Activated CD8-positive, alpha-beta memory T cell treated with anti-CD3 and anti-CD28 coated beads for 48 hours (primary cell): ENCODE results near the gene TIMM44.
A peak's percentile ranks its signal among the peaks of the same experiment; 100 is the strongest.

Experiments used
- DNase-seq, 3 experiments: peaks; one replicate each; pipeline ENCODE4 v3.0.0-alpha.2; 2020; ENCODE audit warnings: low read depth in 2 of 3, low spot score in 2 of 3

Gene TIMM44

DNA sequence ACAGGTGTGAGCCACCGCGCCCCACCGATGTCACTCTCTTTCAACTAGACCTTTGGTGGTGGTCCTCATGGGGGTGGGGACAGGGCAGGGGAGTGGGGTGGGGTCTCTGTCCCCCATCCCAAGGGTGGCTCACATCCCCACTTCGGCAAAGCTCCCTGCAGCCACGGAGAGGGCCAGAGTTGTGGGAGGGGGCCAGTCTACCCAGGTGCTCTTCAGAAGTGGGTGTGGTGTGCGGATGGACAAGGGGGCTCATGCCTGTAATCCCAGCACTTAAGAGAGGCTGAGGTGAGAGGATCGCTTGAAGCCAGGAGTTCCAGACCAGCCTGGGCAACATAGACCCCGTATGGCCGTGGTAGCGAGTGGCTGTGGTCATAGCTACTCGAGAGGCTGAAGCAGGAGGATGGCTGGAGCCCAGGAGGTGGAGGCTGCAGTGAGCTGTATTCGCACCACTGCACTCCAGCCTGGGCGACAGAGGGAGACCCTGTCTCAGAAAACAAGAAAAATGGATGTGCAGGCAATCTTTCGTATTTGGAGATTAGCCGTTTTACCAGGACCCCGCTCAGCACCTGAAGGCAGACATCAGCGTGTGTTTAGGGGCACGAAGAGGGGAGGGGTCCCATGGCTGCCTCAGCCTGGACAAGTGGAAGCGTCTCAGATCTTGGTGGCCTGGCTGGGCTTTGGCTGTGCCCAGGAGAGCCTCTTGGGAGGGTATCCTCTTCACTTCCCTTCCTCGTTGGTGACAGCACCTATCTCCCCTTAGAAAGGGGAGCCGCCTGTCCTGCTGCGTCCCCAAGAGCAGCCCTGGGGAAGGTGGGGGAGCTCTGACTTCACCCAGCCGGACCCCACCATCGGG is 28.0 kb downstream of the TIMM44 start:
- no peak for DNase-seq

DNA sequence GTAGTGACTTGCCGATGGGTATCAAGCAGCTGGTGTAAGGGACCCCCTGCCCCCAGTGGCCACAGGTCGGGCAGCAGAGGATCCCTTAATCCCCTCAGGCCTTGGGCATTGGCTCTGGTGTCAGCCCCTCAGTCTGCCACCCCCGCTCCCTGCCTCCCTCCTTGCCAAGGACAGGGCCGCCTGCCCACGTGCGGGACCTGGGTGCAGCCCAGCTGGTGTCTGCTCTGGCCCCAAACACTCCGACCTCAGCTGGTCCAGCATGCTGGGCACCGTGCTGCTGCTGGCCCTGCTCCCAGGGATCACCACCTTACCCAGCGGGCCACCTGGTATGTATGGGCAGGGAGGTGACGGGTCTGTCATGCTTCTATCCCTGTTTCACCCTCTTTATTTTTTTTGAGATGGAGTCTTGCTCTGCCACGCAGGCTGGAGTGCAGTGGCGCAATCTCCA is 28.8 kb downstream of the TIMM44 start, which contains the start of gene TGFBR3L:
Gene TGFBR3L (plus strand): TSS at position 233 of the 448 bp plus-strand sequence.
- DNase-seq, result no peak

DNA sequence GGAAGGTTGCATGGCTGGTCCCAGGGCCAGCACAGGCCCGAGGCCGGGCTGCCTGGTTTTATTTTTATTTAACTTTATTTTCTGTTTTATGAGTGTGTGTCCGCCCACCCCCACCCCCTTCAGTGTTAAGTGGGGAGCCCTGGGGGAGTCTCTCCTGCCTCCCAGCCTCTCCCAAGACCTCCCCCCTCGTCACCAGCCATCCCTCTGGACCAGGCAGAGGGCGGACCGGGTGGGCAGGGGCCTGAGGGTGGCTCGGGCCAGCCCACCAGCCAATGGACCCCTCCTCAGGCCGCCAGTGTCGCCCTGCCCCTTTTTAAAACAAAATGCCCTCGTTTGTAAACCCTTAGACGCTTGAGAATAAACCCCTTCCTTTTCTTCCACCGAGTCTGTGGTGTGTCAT is 29.4 kb downstream of the TIMM44 start:
- DNase-seq, result no peak

DNA sequence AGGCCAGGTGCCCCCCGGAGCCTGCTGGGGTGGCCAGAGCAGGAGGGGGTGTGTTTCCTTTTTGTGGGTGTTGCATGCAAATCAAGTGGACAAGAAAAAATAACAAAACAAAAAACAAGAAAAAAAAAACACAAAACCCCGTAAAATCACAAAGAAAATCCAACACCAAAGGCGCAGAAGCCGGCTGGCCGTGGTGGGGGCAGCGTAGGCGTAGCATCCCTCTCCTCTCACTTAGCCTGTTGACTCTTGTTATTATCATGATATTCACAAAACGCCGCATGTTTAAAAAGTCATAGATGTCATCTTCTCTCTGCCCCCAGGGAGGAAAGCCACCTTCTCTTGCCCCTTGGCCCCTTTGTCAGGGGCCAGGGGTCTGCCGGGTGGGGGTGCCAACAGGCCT is 29.8 kb downstream of the TIMM44 start:
- no peak for DNase-seq

DNA sequence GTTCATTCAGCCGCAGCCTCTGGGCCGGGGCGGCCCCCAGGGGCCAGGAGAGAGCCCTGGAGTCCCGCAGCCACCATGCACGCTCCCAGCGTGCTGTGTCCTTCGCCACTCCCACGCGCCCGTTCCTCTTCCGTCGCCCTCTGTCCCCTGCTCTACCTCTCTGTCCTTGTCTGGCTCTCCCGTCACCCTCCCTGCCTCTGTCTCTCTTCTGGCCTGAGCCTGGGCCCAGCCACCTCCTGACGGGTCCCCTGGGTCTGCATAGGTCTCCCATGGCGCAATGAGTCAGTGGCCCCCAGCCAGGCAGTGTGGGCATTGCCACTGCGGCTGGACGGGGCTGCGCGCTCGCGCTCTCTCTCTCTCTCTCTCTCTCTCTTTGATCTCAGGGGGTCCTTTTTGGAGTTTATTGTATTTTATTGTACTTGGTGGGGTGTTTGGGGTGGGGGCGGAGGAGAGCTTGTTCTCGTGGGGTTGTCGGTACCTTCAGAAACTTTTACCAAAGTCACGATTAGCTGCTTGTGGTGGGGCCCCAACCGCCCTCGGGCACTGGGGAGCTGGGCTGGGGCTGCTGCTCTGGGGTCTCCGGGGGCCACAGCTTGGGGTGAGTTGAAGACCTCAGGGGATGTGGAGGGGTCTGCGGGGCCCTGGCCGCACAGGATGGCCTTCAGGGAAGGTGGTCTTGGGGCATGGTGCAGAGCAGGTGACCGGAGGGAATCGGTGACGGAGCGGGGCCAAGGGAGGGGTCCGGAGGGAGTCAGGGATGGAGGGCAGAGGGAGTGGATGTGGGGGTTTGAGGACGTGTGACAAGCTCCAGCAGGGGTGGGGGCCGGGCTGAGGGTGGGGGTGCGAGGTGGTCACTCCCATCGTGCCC is 30.5 kb downstream of the TIMM44 start:
- DNase-seq, result no peak

DNA sequence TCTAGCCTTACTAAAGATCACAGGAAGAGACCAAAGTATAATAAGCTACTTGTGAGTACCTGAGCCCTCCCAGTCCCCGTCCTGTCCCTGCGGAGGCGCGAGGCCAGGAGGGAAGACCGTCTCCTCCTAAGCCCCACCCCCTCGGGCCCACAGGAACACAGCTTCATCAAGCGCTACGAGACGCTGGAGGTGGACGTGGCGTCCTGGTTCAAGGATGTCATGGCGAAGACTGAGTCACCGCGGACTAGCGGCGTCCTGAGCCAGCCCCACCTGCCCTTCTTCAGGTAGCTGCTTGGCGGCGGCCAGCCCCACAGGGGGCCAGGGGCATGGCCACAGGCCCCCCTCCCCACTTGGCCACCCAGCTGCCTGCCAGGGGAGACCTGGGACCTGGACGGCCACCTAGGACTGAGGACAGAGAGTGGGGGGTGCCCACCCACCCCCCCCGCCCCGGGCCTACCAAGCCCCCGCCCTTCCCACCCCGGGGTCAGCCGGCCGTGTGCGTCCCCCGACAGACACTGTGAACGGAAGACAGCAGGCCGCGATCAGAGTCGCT is 31.2 kb downstream of the TIMM44 start:
- no peak for DNase-seq

DNA sequence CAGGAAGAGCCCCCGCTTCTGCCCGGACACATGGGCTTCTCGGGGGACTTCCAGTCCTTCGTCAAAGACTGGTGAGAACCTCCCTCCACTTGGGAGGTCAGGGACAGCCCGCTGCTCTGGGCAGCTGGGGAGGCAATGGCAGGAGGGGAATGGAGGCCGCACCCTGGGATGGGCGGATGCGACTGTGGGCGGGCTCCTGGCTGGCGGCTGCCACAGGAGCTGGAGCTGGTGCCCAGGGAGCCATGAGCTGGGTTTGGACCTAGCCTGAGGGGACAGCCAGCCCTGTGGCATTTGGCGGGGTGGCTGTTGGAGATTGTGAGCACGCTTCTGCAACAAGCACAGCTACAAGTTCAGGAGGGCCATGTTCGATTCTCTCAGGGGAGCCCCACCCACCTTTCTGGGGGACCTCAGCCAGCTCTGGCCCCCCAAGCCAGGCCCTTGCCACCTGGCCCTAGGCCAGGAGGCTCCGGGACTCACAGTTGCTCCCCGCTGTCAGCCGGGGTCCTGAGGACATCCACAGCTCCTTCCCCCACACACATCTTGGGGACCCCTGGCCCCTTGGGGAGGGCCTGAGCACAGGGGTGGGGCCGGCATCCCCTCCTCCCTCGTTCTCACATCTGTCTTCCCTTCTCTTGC is 31.8 kb downstream of the TIMM44 start:
- no peak for DNase-seq

DNA sequence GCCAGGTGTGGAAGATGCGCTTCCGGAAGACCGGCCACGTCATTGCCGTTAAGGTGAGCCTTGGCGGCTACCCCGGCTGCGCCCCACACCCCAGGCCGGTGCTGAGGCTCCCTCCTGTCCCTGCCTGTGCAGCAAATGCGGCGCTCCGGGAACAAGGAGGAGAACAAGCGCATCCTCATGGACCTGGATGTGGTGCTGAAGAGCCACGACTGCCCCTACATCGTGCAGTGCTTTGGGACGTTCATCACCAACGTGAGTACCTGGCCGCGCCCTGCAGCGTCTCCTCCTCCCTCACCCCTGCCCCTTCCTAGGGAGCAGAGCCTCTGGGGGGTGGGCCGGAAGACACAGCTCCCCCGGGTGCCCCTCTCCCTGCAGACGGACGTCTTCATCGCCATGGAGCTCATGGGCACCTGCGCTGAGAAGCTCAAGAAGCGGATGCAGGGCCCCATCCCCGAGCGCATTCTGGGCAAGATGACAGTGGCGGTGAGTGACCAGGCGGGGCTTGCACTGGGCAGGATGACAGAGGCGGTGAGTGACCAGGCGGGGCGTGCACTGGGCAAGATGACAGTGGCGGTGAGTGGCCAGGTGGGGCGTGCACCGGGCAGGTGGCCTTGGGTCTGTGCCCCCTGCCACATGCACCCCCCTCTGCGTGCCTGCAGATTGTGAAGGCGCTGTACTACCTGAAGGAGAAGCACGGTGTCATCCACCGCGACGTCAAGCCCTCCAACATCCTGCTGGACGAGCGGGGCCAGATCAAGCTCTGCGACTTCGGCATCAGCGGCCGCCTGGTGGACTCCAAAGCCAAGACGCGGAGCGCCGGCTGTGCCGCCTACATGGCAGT is 32.9 kb downstream of the TIMM44 start:
- DNase-seq, result no peak

DNA sequence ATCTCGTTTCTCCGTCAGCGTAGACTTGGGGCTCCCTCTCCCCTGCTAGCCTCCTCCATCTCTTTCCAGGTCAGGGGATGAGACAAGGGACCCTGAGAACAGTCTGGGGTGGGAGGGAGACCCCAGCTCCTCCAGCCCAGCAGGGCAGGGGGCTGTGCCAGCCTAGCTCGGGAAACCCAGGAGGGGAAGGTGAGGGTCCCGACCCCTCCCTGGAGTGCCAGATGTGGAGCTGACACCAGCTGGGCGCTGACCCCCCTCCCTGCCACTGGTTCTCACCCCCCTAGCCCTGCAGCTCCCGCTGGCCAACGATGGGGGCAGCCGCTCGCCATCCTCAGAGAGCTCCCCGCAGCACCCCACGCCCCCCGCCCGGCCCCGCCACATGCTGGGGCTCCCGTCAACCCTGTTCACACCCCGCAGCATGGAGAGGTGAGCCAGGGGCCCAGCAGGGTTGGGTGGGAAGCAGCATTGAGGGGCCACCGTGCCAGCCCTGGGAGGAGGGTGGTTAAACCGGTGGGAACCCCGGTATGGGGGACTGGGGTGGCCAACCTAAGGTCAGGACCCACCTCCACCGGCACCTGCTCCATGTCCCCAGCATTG is 33.9 kb downstream of the TIMM44 start:
- DNase-seq, result no peak

DNA sequence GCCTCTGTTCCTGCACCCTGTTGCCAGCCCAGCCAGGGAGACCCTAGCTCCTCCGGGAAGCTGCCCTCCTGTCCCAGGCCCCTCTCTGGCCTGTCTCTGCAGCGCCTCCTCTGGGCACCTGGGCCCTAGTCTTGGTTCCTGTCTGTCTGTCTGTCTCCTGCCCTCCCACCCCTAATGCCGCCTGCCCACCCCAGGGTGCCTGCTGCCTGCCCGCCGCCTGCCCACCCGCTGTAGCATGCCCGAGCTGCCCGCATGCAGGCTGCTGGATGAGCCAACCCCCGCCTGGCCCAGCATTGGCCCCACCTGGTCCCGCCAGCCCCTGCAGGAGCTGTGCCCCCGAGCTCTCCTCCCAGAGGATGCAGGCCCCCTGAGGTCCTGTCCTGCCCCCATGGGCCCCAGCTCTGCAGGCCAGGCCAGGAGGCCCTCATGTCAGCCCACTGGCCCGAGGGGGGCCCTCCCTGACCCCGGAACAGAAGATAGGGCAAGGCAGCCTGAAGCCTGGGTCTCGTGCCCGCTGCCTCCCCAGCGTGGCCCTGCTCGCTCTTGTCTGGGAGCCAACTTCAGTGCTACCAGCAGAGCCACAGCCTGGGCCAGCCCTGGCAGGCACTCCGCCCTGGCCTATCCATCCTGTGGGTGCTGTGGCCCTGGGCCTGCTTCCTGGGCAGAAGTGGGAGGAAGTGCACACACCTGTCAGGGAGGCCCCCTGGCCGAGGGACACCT is 34.6 kb downstream of the TIMM44 start:
- no peak for DNase-seq

DNA sequence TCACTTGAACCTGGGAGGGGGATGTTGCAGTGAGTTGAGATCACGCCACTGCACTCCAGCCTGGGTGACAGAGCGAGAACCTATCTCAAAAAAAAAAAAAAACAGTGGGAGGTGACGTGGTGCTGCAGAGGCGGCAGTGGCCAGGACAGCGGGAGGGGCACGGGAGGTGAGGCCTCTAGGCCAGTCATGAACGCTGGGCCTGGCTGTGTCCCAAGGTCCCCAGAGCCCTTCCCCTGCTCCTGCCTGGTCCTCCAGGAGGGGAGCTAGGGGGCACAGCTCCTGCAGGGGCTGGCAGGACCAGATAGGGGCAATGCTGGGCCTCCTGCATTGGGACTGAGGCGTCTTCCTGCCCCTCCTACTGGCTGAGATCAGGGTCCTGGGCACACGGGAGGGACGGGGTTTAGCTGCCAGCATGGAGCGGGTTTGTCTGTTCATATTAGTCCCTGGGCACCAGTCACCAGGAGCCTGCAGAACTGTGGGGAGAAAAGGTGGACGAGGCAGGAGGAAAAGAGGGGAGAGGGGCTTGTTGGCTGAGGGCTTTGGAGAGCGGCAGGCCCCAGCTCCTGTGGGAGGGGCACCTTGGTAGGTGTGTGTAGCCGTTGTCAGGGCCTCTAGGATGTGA is 35.3 kb downstream of the TIMM44 start:
- no peak for DNase-seq

DNA sequence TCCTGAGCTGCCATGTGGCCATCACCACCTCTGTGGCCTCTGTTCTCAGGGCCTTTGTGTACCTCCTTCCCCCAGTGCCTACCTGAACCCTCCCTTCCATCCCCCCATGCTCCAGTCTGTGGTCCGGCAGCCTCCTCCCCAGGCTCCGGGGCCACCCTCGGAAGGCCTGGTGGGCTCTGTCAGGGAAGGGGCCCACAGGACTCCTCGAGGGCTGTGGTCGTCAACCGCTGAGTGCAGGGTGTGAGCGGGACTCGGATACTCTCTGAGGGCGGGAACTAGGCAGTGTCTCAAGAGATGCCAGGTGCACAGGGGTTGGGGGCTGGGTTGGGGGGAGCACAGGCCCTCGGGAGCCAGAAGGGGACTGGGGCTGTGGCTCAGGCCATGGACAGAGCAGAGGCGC is 35.9 kb downstream of the TIMM44 start:
- DNase-seq, result no peak

DNA sequence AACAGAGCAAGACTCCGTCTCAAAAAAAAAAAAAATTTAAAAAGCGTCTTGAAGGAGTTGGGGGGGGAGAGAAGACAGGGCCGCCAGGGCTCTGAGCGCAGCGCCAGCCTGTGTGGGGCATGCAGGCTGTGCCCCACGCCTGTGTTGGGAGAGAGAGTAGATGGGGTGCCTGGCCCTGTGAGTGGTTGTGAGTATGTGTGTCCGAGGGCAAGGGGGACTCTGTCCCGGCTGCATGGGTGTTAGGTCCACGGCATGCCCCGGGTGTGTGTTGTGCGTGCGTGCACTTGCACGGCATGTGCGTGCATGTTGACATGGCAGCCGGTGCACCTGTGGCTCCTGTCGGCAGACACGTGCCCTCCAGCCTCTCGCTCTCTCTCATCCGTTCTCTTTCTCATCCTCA is 36.3 kb downstream of the TIMM44 start:
- no peak for DNase-seq

DNA sequence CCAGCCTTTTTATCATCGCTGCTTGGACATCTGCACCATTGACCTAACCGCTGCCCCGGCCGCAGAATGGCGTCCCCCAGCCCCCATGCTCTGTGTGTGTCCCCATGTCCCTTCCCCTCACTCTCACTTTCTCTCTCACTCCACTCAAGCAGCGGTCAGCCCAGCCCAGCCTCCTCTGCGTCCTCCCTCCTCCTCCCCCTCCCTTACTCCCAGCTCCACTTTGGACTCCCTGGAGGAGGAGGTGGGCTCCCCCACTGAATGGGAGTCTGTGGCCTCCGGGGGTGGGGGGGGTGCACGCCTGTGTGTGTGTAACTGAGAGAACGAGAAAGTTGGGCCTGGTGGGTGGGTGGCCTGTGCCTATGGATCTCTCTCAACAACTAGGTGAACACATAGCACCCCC is 37.6 kb downstream of the TIMM44 start:
- no peak for DNase-seq

DNA sequence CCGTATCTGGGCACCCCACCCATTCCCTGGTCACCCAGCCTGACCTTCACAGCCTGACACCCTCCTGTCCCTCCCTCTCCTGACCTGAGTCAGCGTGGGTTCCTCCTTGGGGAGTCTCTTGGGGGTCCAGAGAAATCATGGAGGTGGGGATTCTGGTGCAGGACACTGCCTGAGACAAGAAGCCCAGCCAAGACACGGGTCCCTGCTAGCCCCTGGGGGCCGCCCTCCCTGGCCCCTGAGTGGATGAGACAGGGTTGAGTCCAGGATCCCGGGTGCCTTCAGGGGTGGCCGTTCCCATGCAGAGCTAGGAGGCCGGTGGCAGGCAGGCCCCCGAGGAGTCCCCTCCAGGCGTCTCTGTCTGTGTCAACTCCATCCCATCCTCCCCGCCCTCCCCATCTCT is 38.2 kb downstream of the TIMM44 start:
- no peak for DNase-seq

DNA sequence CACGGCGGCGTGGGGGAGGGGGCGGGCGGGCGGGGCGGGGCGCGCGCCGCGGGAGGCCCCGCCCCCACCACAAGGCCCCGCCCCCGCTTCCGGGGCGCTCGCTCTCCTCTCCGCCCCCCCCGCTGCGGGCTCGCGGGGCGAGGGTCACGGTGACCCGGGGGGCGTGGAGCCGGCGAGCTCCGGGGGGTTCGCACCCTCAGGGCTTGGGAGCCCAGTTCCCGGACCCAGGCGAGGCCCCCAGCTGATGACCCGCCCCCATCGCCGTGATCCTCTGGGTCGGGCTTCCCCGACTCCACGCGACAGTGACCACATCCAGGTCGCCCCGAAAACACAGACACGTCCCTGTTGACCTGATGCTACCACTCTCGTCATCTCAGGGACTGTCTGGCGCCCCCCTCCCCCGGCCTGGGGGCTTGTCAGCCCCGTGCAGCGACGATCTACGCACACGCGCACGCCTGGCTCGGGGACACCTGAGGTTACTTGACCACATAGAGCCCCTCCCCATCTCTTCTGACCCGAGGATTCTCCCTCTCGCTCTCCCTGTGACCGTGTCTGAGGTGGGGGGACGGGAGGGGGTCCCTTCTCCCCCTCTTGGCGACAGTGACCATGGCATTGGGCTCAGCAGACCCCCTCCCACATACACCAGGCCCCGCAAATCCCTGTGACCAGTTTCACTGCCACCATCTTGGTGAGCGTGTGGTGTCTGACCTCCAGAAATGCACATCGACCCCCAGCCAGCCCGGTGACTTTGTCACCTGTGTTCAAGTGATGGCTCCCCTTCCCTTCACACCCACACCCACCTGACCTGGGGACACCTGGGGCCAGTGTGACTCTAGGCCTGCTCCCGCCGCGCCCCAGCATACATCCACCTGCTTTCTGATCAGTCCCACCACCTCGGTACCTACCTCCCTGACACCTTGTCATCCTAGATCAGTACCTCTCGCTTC is 39.1 kb downstream of the TIMM44 start:
- DNase-seq, result peak in 1 of 3 experiments; percentile 58

DNA sequence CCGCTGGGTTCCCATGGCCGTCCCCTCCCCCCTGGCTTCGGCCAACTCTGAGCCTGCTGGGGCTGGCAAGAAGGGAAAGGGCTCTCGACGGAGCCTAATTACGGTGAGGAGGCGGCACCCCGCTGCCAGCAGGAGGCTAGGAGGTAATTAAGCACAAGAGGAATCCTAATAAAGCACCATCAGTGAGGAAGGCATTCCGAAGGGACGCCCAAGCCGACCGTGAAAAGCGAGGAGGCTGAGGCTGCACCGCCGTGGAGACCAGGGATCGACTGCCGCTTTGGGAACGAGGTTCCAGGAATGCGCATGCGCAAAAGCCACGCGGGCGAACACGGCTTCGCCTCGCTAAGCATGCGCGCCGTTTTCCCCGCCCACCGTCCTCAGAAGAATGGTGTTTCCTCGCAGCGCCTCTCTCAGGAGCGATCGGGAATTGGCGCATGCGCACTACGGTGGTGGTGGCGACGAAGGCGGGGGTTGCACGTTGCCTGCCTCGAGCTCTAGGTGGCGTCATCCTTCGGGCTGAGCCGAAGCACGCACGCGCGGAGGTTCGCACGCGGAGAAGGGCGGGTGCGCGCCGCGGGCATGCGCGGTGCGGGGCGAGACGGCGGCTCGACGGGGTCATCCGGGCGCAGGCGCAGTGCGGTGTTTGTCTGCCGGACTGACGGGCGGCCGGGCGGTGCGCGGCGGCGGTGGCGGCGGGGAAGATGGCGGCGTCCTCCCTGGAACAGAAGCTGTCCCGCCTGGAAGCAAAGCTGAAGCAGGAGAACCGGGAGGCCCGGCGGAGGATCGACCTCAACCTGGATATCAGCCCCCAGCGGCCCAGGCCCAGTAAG is 40.0 kb downstream of the TIMM44 start, which contains the start of gene MAP2K7:
Gene MAP2K7 (plus strand): TSS at position 634 of the 830 bp plus-strand sequence. CDS start 68 bp downstream, at position 702.
- peak; percentile 100 for DNase-seq
